ENCODE results near the gene VRK1. TPM values are rescaled to one million over a fixed set of nuclear protein-coding genes. Genes with fewer than 3 reads are reported as not detected.

VRK1 gene
- total and polyA plus RNA-seq, 2 of the 8 experiments (the other 6 are each of a cell fraction or from before 2014, with no cell fraction given): 24.2 to 64.8 TPM

GRCh38 chr14:96752594-96752993, 44.6 kb upstream of the VRK1 start (continued):
- TF ChIP-seq CTCF (IDR thresholded peaks at IDR 0.05; ENCODE audit: control extremely low read depth in 1 of 3, insufficient read depth in 1 of 3, low read depth in 1 of 3, low read length in 3 of 3): no peak
- TF ChIP-seq JUND (IDR thresholded peaks at IDR 0.05; ENCODE audit: low read length): no peak
- TF ChIP-seq HDAC6 (IDR thresholded peaks at IDR 0.05; ENCODE audit: low read depth, low read length): no peak

Data from H1 (cell line).